T-helper 22 cell (primary cell): ENCODE measurements around the gene CLASP2.

Experiments used
- DNase-seq: peaks from one replicate; pipeline ENCODE4 v3.0.0-alpha.2; 2020; ENCODE audit warnings: low read depth

CLASP2 gene

GRCh38 chr3:33636125-33636850 is 81.8 kb downstream of the CLASP2 start:
- no peak for DNase-seq

GRCh38 chr3:33634262-33634661 is 83.8 kb downstream of the CLASP2 start:
- DNase-seq = no peak

- DNase-seq = no peak
Measured at GRCh38 chr3:33629219-33629618, 88.8 kb downstream of the CLASP2 start.

- DNase-seq = no peak
Measured at GRCh38 chr3:33624756-33625155, 93.3 kb downstream of the CLASP2 start.

- no peak for DNase-seq
Measured at GRCh38 chr3:33613041-33613440, 105.0 kb downstream of the CLASP2 start.

- DNase-seq = no peak
Measured at GRCh38 chr3:33612607-33613006, 105.4 kb downstream of the CLASP2 start.

- DNase-seq = no peak
Measured at GRCh38 chr3:33602829-33603228, 115.2 kb downstream of the CLASP2 start.

GRCh38 chr3:33597257-33597689 is 120.8 kb downstream of the CLASP2 start:
- DNase-seq = no peak

- no peak for DNase-seq
Measured at GRCh38 chr3:33592999-33593398, 125.1 kb downstream of the CLASP2 start.

- DNase-seq = no peak
Measured at GRCh38 chr3:33590541-33590940, 127.5 kb downstream of the CLASP2 start.

- no peak for DNase-seq
Measured at GRCh38 chr3:33586402-33586801, 131.7 kb downstream of the CLASP2 start.

GRCh38 chr3:33582234-33582633 is 135.8 kb downstream of the CLASP2 start:
- no peak for DNase-seq

- no peak for DNase-seq
Measured at GRCh38 chr3:33581666-33582065, 136.4 kb downstream of the CLASP2 start.

- DNase-seq = no peak
Measured at GRCh38 chr3:33579840-33580239, 138.2 kb downstream of the CLASP2 start.

- no peak for DNase-seq
Measured at GRCh38 chr3:33579178-33579510, 138.9 kb downstream of the CLASP2 start.

- no peak for DNase-seq
Measured at GRCh38 chr3:33578325-33579177, 139.5 kb downstream of the CLASP2 start.

- no peak for DNase-seq
Measured at GRCh38 chr3:33577588-33577987, 140.5 kb downstream of the CLASP2 start.

- no peak for DNase-seq
Measured at GRCh38 chr3:33577173-33577572, 140.9 kb downstream of the CLASP2 start.

GRCh38 chr3:33575311-33575710 is 142.7 kb downstream of the CLASP2 start:
- DNase-seq = no peak

GRCh38 chr3:33557829-33558228 is 160.2 kb downstream of the CLASP2 start:
- no peak for DNase-seq

GRCh38 chr3:33557279-33557678 is 160.8 kb downstream of the CLASP2 start:
- DNase-seq = no peak

- DNase-seq = no peak
Measured at GRCh38 chr3:33547101-33547500, 171.0 kb downstream of the CLASP2 start.

GRCh38 chr3:33544126-33544525 is 173.9 kb downstream of the CLASP2 start:
- no peak for DNase-seq

GRCh38 chr3:33543601-33544000 is 174.5 kb downstream of the CLASP2 start:
- no peak for DNase-seq
